Stomach smooth muscle (tissue), 2 donors: Measurements from ENCODE around the gene ZEB2.

Source experiments
- H3K27ac ChIP-seq: one replicate; pipeline ENCODE4 v1.7.0; 2013; ENCODE audit warnings: mild to moderate bottlenecking, low read length, inconsistent platforms
- H3K27me3 ChIP-seq, 2 donors: one replicate each; pipeline ENCODE4 v1.7.0; 2013; ENCODE audit warnings: low read length in 2 of 2; ENCODE audit not compliant: insufficient read depth in 2 of 2, control insufficient read depth in 1 of 2
- H3K36me3 ChIP-seq, 2 donors: one replicate each; pipeline ENCODE4 v1.7.0; 2013; ENCODE audit warnings: low read length in 2 of 2; ENCODE audit not compliant: control insufficient read depth in 2 of 2, insufficient read depth in 2 of 2
- H3K4me1 ChIP-seq: one replicate; pipeline ENCODE4 v1.7.0; 2013; ENCODE audit warnings: low read length; ENCODE audit not compliant: control insufficient read depth, insufficient read depth
- H3K4me3 ChIP-seq, 2 donors: one replicate each; pipeline ENCODE4 v1.7.0; 2013; ENCODE audit warnings: low read length in 2 of 2
- H3K9ac ChIP-seq, 2 donors: one replicate each; pipeline ENCODE4 v1.7.0; 2013; ENCODE audit warnings: low read length in 2 of 2, mild to moderate bottlenecking in 1 of 2
- H3K9me3 ChIP-seq, 2 donors: one replicate each; pipeline ENCODE4 v1.7.0; 2013; ENCODE audit warnings: low read length in 2 of 2; ENCODE audit not compliant: control insufficient read depth in 2 of 2
- donor health status: healthy.
- donor health status: Pancreatic carcinoma.

ZEB2 gene

GRCh38 chr2:144512891-144513351, 7.0 kb downstream of the ZEB2 start:
- Histone ChIP-seq H3K9ac (peak overlapping the region; percentile 47 to 78), H3K27ac (no peak overlapping the region), H3K36me3 (no peaks in the 10 kb centered on the region), H3K9me3 (no peaks in the 10 kb centered on the region), H3K4me3 (peak overlapping the region in 1 of 2 donors; percentile 66), H3K4me1 (peaks cover 9% of the 10 kb centered on the region), H3K27me3 (peaks cover 9 to 33% of the 10 kb centered on the region in 2 donors)

DNA sequence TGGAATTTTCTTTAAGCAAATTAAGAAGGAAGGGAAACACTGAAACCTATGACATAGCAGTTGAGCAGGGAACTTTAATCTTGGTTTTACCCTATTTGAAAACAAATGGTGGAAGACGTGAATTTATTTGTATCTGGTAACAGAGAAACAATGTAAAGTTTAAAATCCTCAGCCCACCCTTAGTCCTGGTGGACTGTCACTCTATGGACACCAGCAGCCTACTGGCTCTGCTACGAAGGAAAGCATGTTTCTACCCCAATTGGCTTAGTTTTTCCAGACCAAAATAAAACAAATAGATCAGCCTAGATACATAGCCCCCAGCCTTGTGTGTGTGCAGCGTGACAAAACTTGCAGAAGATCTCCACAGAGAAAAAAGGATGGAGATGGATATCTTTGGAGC, 7.4 kb downstream of the ZEB2 start:
- peak overlapping the region; percentile 36 to 78 for H3K9ac ChIP-seq
- H3K27me3 ChIP-seq, result peaks cover 9 to 28% of the 10 kb centered on the region in 2 donors

DNA sequence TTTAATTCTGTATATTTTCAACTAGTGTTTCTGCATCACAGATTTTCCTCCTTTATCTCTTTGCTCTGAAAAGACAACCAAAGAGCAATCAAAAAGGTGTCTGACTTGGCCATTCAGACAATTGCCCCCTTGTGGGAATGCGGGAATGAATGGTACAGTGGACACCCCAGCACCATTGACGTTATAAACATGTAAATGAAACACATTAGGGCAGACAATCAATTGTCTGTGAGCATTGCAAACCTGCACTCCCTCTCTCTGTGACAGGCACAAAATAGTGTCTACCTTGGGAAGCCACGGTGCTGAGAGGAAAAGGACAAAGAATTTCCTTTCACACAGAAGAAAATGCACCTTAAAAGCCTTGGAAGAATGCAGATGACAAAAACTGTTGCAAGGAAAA, 8.0 kb downstream of the ZEB2 start:
- Histone ChIP-seq H3K9me3 (no peaks in the 10 kb centered on the region), H3K4me3 (peak overlapping the region; percentile 2 to 66), H3K4me1 (peaks cover 9% of the 10 kb centered on the region), H3K27me3 (peaks cover 9 to 24% of the 10 kb centered on the region in 2 donors), H3K36me3 (no peaks in the 10 kb centered on the region), H3K9ac (peak overlapping the region; percentile 36 to 78), H3K27ac (no peak overlapping the region)

More for the DNA sequence above, 7.4 kb downstream of the ZEB2 start:
- Histone ChIP-seq H3K4me3 (peak overlapping the region in 1 of 2 donors; percentile 66), H3K36me3 (no peaks in the 10 kb centered on the region), H3K4me1 (peaks cover 9% of the 10 kb centered on the region), H3K9me3 (no peaks in the 10 kb centered on the region), H3K27ac (no peak overlapping the region)

GRCh38 chr2:144511226-144511810, 8.6 kb downstream of the ZEB2 start:
- H3K4me3 ChIP-seq, result peak overlapping the region; percentile 35 to 52
- peaks cover 9 to 22% of the 10 kb centered on the region in 2 donors for H3K27me3 ChIP-seq
- peaks cover 8% of the 10 kb centered on the region for H3K4me1 ChIP-seq
- no peaks in the 10 kb centered on the region for H3K36me3 ChIP-seq
- no peak overlapping the region for H3K27ac ChIP-seq
- H3K9ac ChIP-seq, result peak overlapping the region in 1 of 2 donors; percentile 78
- H3K9me3 ChIP-seq, result no peaks in the 10 kb centered on the region

DNA sequence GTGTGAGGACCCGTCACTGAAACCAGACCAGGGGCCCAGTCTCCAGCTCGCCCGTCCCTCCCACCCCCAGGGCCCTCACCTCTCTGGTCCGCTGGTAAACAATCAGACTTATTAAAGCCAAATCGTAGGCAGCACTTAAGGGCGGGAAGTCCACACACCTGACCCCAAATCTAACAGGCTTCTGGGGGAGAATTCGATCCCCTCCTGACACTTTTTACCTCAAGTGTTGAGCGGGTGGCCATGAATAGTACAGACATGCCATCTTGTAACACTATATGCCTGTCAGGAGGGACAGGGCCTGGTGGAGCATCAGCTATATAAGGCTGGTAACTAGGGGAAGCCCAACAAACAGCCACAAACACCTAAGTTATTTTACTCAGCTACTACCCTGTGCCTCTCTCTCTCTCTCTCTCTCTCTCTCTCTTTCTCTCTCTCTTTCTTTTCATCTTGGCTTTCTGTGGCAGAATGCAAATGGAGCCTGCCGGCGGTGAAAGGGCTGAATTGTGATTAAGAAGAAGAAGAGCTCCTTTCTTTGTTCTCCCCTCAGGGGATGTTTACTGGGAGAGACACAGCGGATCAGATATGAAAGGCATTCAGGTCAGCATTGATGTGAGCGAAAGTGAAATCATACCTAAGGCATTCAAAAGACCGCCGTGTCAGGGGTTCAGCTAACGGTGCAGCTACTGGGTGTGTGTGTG, 9.5 kb downstream of the ZEB2 start:
- H3K36me3 ChIP-seq, result no peaks in the 10 kb centered on the region
- peak overlapping the region; percentile 13 to 78 for H3K9ac ChIP-seq
- H3K4me3 ChIP-seq, result peak overlapping the region in 1 of 2 donors; percentile 52
- peaks cover 3% of the 10 kb centered on the region for H3K4me1 ChIP-seq
- peaks cover 8 to 17% of the 10 kb centered on the region in 2 donors for H3K27me3 ChIP-seq
- no peaks in the 10 kb centered on the region for H3K9me3 ChIP-seq
- H3K27ac ChIP-seq, result peak overlapping the region; percentile 37

- peaks cover 7 to 14% of the 10 kb centered on the region in 2 donors for H3K27me3 ChIP-seq
- H3K4me3 ChIP-seq, result peak overlapping the region in 1 of 2 donors; percentile 35
- peaks cover 3% of the 10 kb centered on the region for H3K4me1 ChIP-seq
- H3K9ac ChIP-seq, result no peak overlapping the region
- H3K36me3 ChIP-seq, result no peaks in the 10 kb centered on the region
- H3K27ac ChIP-seq, result no peak overlapping the region
- H3K9me3 ChIP-seq, result no peaks in the 10 kb centered on the region
These were observed 10.1 kb downstream of the ZEB2 start for GRCh38 chr2:144509879-144510221.

- Histone ChIP-seq H3K36me3 (no peaks in the 10 kb centered on the region), H3K27me3 (peaks cover 7 to 12% of the 10 kb centered on the region in 2 donors), H3K4me1 (peaks cover 3% of the 10 kb centered on the region), H3K9ac (no peak overlapping the region), H3K4me3 (peak overlapping the region in 1 of 2 donors; percentile 35), H3K27ac (peak overlapping the region; percentile 19), H3K9me3 (no peaks in the 10 kb centered on the region)
These were observed 10.7 kb downstream of the ZEB2 start for GRCh38 chr2:144509001-144509878.

GRCh38 chr2:144508172-144508851, 11.6 kb downstream of the ZEB2 start:
- H3K9me3 ChIP-seq, result no peaks in the 10 kb centered on the region
- H3K36me3 ChIP-seq, result no peaks in the 10 kb centered on the region
- no peak overlapping the region for H3K27ac ChIP-seq
- no peak overlapping the region for H3K9ac ChIP-seq
- peaks cover 6 to 9% of the 10 kb centered on the region in 2 donors for H3K27me3 ChIP-seq
- peak overlapping the region in 1 of 2 donors; percentile 36 for H3K4me3 ChIP-seq
- H3K4me1 ChIP-seq, result no peaks in the 10 kb centered on the region

GRCh38 chr2:144507441-144508171, 12.3 kb downstream of the ZEB2 start:
- no peak overlapping the region for H3K27ac ChIP-seq
- peak overlapping the region in 1 of 2 donors; percentile 48 for H3K9ac ChIP-seq
- H3K4me1 ChIP-seq, result no peaks in the 10 kb centered on the region
- H3K27me3 ChIP-seq, result peaks cover under 1 to 9% of the 10 kb centered on the region in 2 donors
- H3K9me3 ChIP-seq, result no peaks in the 10 kb centered on the region
- no peaks in the 10 kb centered on the region for H3K36me3 ChIP-seq
- peak overlapping the region; percentile 20 to 36 for H3K4me3 ChIP-seq
